Measurements from ENCODE around the gene PCNX4.
A peak's percentile ranks its signal among the peaks of the same experiment; 100 is the strongest.
"Not testable (repeated sequence)": the region's sequence is repeated elsewhere in the genome, so short reads cannot be mapped to it uniquely, and the experiment has no call there.

PCNX4 gene

DNA sequence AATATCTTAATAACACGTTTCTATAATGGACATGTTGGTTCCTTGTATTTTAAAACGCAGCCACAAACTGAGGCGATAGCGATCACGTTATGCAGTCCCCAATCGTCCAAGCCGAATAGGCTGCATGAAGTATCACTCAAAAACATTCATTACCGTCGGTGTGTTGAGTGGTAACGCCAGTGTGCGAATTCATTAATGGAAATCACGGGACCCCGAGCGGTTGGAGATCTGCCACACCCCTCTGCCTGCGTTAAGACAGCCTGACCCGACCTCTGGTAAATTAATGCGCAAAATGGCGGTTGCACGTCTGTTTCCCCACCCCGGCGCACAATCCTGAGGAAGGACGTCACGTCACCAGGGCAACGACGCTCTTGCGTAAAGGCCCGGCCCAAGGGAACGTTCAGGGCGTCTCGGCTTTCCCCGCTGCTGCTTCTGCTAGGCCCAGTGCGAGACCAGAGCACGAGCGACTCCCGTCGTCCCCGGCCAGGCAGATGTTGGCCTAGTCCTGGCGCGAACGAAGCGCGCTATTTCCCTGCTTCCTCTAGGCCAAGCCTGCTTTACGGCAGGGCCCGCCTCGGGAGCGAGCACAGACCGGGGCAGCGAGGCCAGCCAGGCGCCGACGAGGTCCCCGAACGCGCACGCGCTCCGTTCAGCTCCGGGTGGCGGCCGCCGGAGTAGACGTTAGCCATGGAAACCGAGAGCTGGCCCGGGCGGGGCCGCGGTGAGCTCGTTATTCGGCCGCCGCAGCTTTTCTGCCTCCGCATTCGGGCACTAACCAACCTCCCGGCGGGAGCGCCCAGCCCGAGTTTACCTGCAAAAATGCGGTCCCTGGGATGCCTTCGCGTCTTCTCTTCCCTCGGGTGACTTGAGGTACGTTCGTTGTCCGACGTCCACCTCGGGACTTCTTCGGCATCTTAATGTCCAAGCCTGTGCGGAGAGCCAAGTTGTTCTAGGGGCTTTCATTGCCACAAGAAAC is at the start of gene PCNX4:
PCNX4 (plus strand) TSS at position 374 of the 976 bp plus-strand sequence. CDS start 15,716 bp downstream, outside the sequence.
- peak; percentile 94 for DNase-seq

DNA sequence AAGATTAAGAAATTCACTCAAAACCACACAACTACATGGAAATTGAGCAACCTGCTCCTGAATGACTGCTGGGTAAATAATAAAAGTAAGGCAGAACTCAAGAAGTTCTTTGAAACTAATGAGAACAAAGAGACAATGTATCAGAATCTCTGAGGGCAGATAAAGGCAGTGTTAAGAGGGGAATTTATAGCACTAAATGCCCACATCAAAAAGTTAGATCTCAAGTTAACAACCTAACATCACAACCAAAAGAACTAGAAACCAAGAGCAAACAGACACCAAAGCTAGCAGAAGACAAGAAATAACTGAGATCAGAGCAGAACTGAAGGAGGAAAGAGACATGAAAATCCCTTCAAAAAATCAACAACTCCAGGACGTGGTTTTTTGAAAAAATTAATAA is 43.7 kb upstream of the PCNX4 start:
- not testable (repeated sequence) for DNase-seq

DNA sequence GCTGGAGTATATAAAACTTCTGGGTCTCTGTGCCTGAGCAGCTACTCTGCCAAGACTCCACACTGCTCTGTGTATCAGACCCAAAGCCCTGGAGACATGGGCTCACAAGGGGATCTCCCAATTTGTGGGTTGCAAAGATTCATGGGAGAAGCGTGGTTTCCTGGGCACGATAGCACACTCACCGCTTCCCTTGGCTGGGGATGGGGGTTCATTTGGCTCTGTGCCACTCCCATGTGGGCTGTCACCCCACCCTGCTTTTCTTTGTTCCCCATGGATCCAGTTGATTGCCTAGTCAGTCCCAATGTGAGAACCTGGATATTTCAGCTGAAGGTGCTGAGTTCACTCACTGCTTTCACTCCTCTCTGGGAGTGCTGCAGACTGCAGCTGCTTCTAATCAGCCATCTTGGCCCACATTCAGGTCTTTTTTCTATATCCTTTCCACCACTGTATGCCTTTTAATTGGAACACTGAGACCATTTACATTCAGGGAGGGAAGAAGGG is 40.0 kb upstream of the PCNX4 start:
- no peak for DNase-seq

DNA sequence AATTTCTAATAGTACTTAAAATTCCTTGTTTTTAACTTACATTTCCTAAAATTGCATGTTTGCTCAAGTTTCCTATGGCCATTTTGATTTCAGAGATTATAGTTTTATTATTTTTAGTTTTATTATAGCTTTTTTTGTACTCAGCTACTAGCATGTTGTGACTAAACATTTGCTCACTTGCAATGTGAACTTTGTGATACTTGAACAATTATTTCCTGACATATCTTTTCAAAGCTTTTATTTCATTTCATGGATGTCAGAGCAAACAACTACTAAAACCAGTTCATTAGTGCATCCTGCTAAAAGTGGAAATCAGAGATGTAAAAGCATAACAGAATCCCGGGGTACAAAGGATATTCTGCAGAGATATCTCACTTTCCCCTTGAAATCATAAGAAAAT is 33.6 kb upstream of the PCNX4 start:
- DNase-seq = no peak

DNA sequence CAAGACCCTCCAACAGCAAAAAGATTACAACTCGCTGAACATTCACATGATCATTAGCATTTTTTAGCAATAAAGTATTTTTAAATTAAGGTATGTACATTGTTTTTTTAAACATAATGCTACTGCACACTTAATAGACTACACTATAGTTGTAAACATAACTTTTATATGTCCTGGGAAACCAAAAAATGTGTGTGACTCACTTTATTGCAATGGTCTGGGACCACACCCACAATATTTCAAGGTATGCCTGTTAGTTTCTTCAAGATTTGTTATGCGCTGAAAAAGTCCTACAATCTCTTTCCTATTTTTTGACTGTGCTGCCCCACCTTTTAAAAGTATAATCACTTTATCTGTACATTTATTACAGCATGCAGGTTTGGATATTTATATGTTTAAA is 30.4 kb upstream of the PCNX4 start:
- no peak for DNase-seq

DNA sequence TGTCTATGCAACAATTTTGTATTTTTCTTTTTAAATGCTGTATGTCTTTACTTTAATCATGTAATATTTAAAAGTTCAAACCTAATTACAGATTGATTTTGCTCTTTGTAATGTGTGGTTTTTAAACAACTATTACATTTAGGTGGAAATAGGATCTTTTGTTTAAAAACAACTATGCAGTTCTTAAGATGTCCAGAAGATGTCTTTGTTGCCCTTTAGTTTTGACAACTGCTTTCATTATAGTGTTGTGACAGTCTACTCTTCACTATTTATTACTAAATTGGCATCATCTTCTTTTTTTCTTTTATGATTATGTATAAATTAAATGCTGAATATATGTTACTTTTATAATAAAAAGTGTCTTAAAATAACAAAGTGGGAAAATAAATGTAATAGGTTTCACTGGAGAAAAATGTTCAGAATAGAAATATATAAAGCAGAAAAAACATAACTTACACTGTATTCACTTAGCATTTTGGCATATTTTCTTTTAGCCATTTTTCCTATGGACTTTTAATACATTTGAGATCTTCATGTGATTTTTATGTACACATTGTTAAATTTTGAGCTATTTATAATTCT is 27.1 kb upstream of the PCNX4 start:
- DNase-seq = no peak

DNA sequence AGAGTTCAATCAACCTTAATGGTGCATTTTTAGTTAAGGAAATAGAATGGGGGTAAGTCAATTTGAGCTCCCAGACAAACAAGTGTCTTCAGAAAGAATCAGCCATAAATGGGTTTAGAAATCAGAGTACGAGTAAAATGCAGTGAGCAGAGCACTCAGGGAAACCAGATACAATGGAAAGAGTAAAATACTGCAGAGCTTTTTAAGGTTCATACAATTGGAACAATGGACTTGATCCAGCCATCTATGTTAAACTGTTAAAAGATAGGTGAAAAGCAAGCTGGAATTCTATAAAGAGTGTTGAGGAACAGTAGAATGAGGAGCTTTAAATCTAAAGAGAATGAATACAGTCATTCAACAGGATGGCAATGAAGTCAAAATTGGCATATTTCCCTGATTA is 23.8 kb upstream of the PCNX4 start:
- DNase-seq = no peak

DNA sequence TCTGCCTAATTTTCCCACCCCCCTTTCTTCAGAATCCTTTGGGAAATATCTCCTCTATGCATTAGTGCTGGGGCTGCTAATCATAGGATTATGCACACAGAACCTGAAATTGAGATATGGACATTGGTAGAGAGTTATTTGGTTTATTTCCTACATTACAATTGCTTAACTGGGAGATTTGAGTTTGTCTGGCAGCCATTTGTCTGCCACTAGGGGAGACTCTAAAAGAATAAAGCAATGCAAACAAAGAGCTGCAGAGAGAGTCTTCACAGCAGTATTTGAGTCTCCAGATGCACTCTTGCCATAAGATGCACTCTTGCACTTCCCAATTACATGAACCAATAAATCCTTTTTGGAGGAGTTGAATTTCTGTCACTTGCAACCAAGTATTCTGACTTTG is 12.0 kb upstream of the PCNX4 start:
- no peak for DNase-seq

DNA sequence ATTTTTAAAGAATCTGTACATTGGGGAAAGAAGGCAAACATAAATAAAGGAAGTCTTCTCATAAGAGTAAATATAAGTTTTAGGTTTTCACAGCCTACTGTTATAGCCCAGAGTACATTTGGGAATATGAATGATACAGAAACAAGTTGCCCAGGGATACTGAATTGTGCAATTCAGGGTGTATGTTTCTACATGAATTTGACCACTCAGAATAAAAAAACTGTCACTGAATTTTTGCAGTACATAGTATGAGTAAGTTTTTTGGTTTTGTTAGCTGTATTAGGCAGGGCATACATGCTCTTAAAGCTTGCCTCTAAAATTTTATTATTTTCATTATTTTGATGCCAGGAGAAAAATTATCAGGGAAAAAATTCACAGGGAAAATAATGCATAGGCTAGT is 6.6 kb upstream of the PCNX4 start:
- DNase-seq = no peak

DNA sequence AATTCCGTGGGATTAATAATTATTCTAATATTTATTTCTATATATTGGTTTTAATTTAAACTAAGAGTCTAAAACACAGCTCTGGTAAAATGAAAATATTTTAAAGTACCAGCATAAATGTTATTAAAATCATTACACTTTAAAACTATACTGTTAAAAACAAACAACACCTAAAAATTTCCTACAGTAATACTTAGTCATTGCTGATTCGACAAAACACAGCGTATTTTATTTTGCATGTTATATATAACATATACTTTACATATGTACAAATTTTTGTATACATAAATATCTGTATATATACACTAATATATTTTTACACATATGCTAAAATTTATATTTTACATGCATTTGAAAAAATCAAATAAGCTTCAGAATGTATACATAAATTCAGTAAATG is 6.0 kb upstream of the PCNX4 start:
- DNase-seq = no peak

DNA sequence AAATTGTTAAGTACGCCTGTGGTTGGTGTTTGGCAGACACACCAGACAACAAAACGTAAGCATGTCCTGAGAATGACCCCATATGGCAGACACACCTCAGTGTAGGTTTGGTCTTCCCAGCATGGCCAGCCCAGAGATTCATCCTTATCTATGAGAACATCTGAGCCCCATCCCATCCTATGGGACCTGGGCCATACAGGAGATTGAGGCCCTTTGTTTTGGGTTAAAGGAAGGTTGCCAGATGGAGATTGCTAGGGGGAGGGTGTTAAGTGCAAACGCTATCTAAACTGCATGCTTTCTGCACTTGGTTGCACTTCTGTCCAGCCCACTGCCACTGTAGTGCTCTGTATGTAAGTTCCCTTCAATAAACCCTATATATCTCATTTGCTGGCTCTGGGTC is 4.1 kb upstream of the PCNX4 start:
- DNase-seq = no peak

DNA sequence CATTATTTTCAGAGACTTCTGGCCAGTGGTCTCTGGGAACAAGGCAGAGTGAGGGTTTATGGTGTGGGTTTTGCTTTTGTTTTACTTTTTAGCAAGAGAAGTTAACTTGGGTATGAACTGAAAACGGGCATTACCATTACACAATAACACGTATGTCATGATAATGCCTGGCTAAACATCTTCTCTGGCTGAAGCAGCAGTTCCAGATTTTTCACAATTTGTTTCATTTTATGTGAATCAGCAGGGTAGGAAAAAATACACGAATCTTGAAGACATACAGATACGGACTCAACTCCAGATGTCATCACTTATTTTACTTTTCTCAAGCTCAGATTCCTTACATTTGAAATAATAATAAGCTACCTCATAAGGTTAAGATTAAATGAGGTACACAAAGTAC is 2.5 kb upstream of the PCNX4 start:
- no peak for DNase-seq

DNA sequence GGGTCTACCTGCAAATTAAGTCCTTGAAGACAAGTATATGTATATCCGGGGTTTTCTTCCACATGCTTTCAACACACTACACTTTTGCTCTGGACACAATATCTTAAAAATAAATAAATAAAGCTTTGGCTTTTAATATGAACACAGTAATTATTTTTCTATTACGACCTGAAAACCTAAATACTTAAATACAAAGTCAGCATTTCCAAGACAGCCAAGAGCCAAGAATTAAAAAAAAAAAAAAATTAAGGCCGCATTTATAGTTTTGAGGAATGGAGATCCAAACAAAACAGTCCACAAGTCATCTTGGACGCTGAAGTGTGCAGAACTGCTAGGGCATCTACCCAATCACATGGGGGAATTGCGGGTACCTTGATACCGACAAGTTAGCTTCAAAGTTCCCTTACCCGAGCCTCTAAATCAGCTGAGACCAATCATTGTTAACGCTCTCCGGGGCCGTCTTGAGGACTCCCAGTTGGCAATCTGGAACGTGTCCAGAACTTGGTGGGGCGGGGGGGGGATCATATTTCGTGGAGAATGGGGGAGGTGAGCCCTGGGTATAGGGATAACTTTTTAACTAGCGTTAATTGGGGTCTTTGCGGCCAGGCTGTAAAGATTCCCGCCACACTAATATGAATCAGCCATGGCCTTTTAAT is 731 bp upstream of the PCNX4 start:
- peak; percentile 1 for DNase-seq

DNA sequence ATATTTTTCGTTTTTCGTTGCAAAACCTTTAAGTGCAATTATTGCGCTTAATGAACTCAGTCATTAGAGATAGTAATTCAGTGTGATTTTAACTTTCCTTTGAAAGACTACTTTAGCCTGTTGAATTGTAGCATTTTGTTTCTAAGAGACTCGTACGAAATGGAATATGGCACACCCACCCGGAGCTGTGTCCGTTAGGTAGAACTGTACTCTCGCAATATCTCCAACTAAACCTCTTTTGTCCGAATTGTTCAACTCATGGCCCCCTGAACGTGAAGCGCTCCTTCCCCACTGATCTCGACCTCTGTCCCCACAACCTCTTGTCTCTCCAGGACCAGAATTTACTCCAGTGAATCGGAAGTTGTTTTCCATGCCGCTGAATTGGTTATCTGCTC is 800 bp downstream of the PCNX4 start:
- no peak for DNase-seq

DNA sequence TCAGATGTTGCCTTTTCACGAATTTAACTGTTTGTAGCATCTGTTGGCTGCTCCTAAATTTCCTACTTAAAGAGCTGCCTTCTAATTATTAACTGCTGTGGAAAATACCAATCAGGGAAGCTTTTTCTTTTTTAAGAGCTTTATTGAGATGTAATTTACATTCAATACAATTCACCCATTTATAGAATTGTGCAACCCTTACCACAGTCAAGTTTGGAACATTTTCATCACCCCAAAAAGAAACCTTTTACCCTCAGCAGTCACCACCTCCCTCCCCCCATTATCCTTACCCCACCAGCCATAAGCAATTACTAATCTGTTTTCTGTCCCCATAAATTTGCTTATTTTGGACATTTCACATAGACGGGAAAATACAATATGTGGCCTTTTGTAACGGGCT is 1.4 kb downstream of the PCNX4 start:
- no peak for DNase-seq

DNA sequence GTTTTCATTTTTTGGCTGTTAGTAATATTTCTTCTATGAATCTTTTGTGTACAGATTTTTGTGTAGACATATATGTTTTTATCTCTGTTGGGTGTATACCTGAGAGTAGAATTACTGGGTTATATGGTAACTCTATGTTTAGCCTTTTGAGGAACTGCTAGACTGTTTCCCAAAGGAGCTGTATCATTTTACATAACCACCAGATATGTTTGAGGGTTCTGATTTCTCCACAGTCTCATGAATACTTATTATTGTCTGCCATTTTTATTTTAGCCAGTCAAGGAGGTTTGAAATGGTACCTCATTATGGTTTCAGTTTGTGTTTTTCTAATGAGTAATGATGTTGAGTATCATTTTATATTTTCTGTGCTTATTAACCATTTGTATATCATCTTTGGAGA is 1.9 kb downstream of the PCNX4 start:
- no peak for DNase-seq

DNA sequence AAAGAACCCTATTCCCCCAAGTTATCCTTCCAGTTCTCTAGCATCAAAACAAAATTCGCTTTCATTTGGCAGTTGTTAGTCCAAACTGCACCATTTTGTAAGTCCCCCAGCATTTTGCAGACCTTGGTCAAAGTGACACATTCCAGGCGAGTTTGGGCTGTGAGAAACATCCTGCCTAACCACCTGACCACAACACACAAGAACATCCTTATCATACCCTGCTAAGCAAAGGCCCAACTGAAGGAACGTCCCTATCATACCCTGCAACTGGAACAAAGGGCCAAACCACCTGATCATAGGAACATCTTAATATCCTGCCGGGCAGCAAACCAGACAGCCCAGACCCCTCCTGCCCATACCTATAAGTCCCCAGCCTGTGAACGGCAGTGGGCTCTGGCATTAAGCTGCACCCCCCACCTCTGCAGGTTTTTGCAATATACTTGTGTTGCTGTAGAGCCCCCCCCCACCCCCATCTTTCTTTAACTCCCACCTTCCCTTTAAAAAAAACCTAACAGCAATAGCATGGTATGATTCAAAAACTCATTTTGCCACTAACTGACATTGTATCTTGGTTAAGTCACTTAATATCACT is 2.7 kb downstream of the PCNX4 start:
- no peak for DNase-seq

DNA sequence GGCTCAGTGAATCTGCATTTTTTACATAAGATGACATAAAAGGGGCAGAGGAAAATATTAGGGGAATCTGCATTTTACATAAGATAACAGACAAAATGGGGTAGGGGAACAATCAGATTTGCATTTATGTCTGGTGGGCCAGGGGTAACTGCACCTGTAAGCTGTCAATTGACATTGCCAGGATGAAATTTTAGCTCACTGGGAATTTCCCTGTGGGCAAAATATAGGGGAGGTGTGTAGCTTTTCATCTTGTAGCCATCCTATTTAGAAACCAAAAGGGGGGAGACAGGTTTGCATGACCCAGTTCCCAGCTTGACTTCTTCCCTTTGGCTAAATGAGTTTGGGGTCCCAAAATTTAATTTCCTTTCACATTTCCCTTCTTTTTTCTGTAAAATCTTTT is 3.5 kb downstream of the PCNX4 start:
- no peak for DNase-seq

DNA sequence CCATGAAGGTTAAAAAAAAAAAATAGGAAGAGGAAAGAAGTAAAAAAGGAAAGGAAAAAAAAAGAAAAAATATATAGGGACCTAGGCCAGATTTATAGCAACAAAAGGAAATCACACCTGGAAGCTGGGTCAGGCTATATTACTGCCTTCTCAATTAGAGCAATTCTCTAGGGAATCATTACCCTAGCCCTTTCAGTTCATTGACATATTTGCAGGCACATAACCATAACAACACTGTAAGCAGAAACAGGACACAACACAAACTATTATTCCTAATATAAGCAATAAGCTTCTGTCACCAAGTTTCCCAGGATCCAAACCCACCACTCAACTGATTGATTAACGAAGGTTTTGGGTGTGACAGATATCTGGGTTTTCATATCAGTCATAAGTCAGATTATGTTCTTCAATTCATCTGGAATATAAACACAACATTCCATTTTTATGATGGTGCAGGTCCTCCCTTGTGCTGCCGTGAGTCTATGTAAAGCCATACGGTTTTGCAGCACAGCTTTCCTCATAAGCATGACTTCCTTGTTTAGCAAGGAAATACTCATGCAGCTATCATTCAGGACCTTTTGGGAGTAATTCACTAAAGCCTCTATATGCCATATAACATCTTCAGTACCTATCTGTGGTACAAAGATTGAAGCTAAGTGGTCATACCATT is 4.2 kb downstream of the PCNX4 start:
- DNase-seq = peak; percentile 2

DNA sequence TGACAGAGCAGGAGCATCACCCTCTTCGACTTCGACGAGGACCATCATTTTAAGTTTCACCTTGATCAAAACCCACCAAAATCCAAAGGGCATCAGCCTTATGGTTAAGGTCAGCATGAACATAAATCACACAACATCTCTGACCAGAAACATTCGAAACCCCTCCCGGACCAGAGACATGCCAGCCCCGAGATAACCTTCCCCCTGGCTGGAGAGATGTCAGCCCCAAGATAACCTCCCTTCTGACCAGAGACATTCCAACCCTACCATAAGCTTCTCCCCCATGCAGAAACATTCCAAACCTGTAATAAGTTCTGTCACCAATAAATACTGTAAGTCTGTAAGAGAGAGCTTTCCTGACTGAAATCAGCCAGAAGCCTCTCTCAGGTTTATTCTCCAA is 6.3 kb downstream of the PCNX4 start:
- DNase-seq = no peak

DNA sequence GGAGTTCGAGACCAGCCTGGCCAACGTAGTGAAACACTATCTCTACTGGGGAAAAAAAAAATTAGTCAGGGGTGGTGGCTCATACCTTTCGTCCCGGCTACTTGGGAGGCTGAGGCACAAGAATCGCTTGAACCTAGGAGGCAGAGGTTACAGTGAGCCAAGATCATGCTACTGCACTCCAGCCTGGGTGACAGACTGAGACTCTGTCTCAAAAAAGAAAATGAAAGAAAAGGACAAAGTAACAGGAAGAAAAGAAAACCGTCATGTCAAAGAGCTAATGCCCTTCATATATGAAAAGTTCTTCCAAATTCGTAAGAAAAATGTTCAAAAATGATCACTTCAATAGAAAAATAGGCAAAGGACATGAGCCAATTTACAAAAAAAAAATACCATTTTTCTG is 8.1 kb downstream of the PCNX4 start:
- not testable (repeated sequence) for DNase-seq

DNA sequence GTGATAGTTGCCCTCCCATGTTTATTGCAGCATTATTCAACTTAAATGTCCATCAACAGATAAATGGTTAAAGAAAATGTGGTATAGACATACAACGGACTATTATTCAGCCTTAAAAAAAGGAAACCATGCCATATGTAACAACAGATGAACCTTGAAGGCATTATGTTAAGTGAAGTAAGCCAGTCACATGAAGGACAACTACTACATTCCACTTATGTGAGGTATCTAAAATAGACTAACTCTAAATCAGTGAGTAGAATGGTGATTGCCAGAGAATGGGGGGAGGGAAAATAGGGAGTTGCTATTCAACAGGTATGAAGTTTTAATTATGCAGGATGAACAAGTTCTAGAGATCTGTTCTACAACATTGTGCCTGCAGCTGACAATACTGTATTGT is 10.1 kb downstream of the PCNX4 start:
- DNase-seq = no peak

DNA sequence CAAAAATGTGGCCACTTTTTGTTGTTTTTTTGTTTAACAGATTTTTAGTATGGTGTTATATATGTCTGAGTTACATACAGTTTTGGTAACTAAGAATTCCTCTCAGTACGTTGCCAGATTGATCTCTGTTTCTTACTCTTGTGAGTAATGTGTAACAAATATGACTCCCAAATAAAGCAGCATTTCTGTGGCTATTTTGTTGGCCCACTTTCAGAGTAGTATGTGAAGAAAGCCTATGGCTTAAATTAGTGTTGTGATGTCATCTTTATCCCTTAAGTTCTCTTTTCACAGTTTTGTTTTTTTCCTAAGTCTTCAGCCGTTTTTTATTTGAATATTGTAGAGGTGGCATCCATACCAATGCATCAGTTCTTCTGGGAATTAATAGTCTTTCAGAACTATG is 10.7 kb downstream of the PCNX4 start:
- DNase-seq = no peak
